GM23338 (cell line): ENCODE results near the gene ATP9B. TPM values are rescaled to one million over a fixed set of nuclear protein-coding genes. Genes with fewer than 3 reads are reported as not detected.

Experiments used
- ATAC-seq: fragments of 200-7000 bp; cut with Tn5 transposase; 3 replicates; pipeline ENCODE4 v1.9.1; 2020
- DNase-seq: peaks from one replicate; pipeline ENCODE4 v3.0.0-alpha.2; 2015; ENCODE audit warnings: low spot score
- H2AFZ ChIP-seq: fragments of 200-600 bp; sonication (generic); 2 replicates; pipeline ENCODE4 v1.8.0; 2016; ENCODE audit warnings: antibody characterized with exemption, mild to moderate bottlenecking, moderate library complexity
- H3F3A ChIP-seq: fragments of 200-600 bp; sonication (generic); replicated peaks from 2 replicates; pipeline ENCODE4 v1.8.0; 2017; ENCODE audit warnings: antibody characterized with exemption, mixed run types, low read depth
- H3K27ac ChIP-seq: fragments of 200-600 bp; sonication (generic); 2 replicates; pipeline ENCODE4 v1.6.1; 2016; ENCODE audit warnings: low read depth
- H3K27me3 ChIP-seq: fragments of 200-600 bp; sonication (generic); 2 replicates; pipeline ENCODE4 v1.8.0; 2016; ENCODE audit warnings: mild to moderate bottlenecking, mixed run types, moderate library complexity; ENCODE audit not compliant: insufficient read depth
- H3K36me3 ChIP-seq: fragments of 200-600 bp; sonication (generic); 2 replicates; pipeline ENCODE4 v1.8.0; 2016; ENCODE audit warnings: mild to moderate bottlenecking; ENCODE audit not compliant: insufficient read depth
- H3K4me1 ChIP-seq: fragments of 200-600 bp; sonication (generic); 2 replicates; pipeline ENCODE4 v1.8.0; 2016; ENCODE audit warnings: mild to moderate bottlenecking, moderate library complexity; ENCODE audit not compliant: insufficient read depth
- H3K4me2 ChIP-seq: fragments of 200-600 bp; sonication (generic); 2 replicates; pipeline ENCODE4 v1.7.1; 2017; ENCODE audit warnings: mixed run types
- H3K4me3 ChIP-seq: fragments of 200-600 bp; sonication (generic); 2 replicates; pipeline ENCODE4 v1.6.1; 2016; ENCODE audit warnings: mixed run types
- H3K79me2 ChIP-seq: fragments of 200-600 bp; sonication (generic); replicated peaks from 2 replicates; pipeline ENCODE4 v1.8.0; 2017; ENCODE audit warnings: mild to moderate bottlenecking; ENCODE audit not compliant: insufficient read depth
- H3K9me2 ChIP-seq: fragments of 200-600 bp; sonication (generic); 2 replicates; pipeline ENCODE4 v1.8.0; 2017; ENCODE audit not compliant: insufficient read depth
- H4K20me1 ChIP-seq: fragments of 200-600 bp; sonication (generic); replicated peaks from 2 replicates; pipeline ENCODE4 v1.8.0; 2017; ENCODE audit warnings: mild to moderate bottlenecking; ENCODE audit not compliant: insufficient read depth
- H3K27ac Mint-ChIP-seq: 2 replicates; pipeline ENCODE4 v1.8.0; 2020; ENCODE audit warnings: inconsistent platforms, mild to moderate bottlenecking, moderate library complexity, mixed read lengths
- H3K27me3 Mint-ChIP-seq: 3 replicates; pipeline ENCODE4 v1.8.0; 2022; ENCODE audit warnings: low read depth, mild to moderate bottlenecking, moderate library complexity, mixed read lengths, inconsistent platforms; ENCODE audit not compliant: insufficient read depth, poor library complexity
- H3K36me3 Mint-ChIP-seq: 3 replicates; pipeline ENCODE4 v1.8.0; 2021; ENCODE audit warnings: low read depth, mild to moderate bottlenecking, inconsistent platforms, moderate library complexity, mixed read lengths
- H3K4me1 Mint-ChIP-seq: 3 replicates; pipeline ENCODE4 v1.8.0; 2020; ENCODE audit warnings: mild to moderate bottlenecking, inconsistent platforms, mixed read lengths
- H3K4me3 Mint-ChIP-seq: 3 replicates; pipeline ENCODE4 v1.8.0; 2021; ENCODE audit warnings: moderate library complexity, mild to moderate bottlenecking, inconsistent platforms, mixed read lengths
- H3K9me3 Mint-ChIP-seq: 3 replicates; pipeline ENCODE4 v1.8.0; 2020; ENCODE audit warnings: moderate library complexity, mild to moderate bottlenecking, inconsistent platforms, mixed read lengths
- ETS1 ChIP-seq: IDR thresholded peaks from 2 replicates; pipeline ENCODE4 v1.6.1; 2016; ENCODE audit warnings: antibody characterized with exemption
- EZH2 ChIP-seq: fragments of 200-600 bp; sonication (generic); IDR thresholded peaks from one replicate; pipeline ENCODE4 v1.8.0; 2017; ENCODE audit warnings: antibody characterized with exemption, mild to moderate bottlenecking, low read depth; ENCODE audit not compliant: unreplicated experiment
- JUNB ChIP-seq: IDR thresholded peaks from one replicate; pipeline ENCODE4 v1.6.1; 2016; ENCODE audit warnings: antibody characterized with exemption; ENCODE audit not compliant: unreplicated experiment
- REST ChIP-seq: IDR thresholded peaks from one replicate; pipeline ENCODE4 v1.6.1; 2018; ENCODE audit warnings: antibody characterized with exemption; ENCODE audit not compliant: unreplicated experiment
- ZNF331 ChIP-seq: fragments of 250-450 bp; sonication (Bioruptor Pico); IDR thresholded peaks from 2 replicates; pipeline ENCODE4 v1.5.0; 2020; ENCODE audit warnings: low read depth, mild to moderate bottlenecking, moderate library complexity
- ZNF462 ChIP-seq: fragments of 250-450 bp; sonication (Bioruptor Pico); IDR thresholded peaks from 2 replicates; pipeline ENCODE4 v1.5.0; 2020; ENCODE audit warnings: mild to moderate bottlenecking, moderate library complexity
- polyA plus RNA-seq: library from polyadenylated mRNA; unstranded; fragments of >200 nt; fragmentation: Nextera tagmentation; extraction: Ambion mirVana; gene quantifications from 2 replicates; pipeline ENCODE4 v1.2.1, GENCODE V29; 2016
- total RNA-seq: library from RNA; depleted of rRNA; stranded (reverse); fragments of >200 nt; shearing (Covaris generic); gene quantifications from 2 replicates; pipeline ENCODE4 v1.2.3, GENCODE V29; 2014

ATP9B gene
- total and polyA plus RNA-seq, 2 experiments from 2014 or later, result 14.2 to 25.6 TPM

GRCh38 chr18:79418236-79418635 lies 349.0 kb downstream of the ATP9B start:
- DNase-seq, result no peak
- no peak overlapping the region for H2AFZ ChIP-seq
- no peak overlapping the region for H3K4me3 ChIP-seq
- TF ChIP-seq EZH2 (no peak), ZNF462 (no peak), ETS1 (no peak), ZNF331 (CRISPR knock-in tag) (no peak), JUNB (no peak), REST (no peak)
- no peak overlapping the region for H3K4me2 ChIP-seq
- H3K9me3 Mint-ChIP-seq, result no peaks in the 10 kb centered on the region; the same call in 2 of the 3 replicates
- H3K9me2 ChIP-seq, result no peaks in the 10 kb centered on the region
- no peaks in the 10 kb centered on the region for H3F3A ChIP-seq
- no peaks in the 10 kb centered on the region for H3K4me1 ChIP-seq
- no peaks in the 10 kb centered on the region for H3K79me2 ChIP-seq
- H3K27ac Mint-ChIP-seq, result no peak overlapping the region
- H3K4me3 Mint-ChIP-seq, result no peak overlapping the region
- H3K36me3 ChIP-seq, result no peaks in the 10 kb centered on the region
- peaks cover 17% of the 10 kb centered on the region for H3K27me3 Mint-ChIP-seq
- H3K27ac ChIP-seq, result no peak overlapping the region
- no peak for ATAC-seq
- peaks cover 13% of the 10 kb centered on the region; the same call in 2 of the 3 replicates for H3K36me3 Mint-ChIP-seq
- peaks cover 5% of the 10 kb centered on the region; the same call in 2 of the 3 replicates for H3K4me1 Mint-ChIP-seq
- no peaks in the 10 kb centered on the region for H4K20me1 ChIP-seq
- H3K27me3 ChIP-seq, result no peaks in the 10 kb centered on the region
